Measurements from ENCODE around the gene HECTD3. TPM values are rescaled to one million over a fixed set of nuclear protein-coding genes. Genes with fewer than 3 reads are reported as not detected.

The HECTD3 gene
- total and polyA plus RNA-seq, 9 of the 15 experiments (the other 6 are each of a cell fraction or from before 2014, with no cell fraction given) = 6.3 to 50.8 (median 18.9) TPM

DNA sequence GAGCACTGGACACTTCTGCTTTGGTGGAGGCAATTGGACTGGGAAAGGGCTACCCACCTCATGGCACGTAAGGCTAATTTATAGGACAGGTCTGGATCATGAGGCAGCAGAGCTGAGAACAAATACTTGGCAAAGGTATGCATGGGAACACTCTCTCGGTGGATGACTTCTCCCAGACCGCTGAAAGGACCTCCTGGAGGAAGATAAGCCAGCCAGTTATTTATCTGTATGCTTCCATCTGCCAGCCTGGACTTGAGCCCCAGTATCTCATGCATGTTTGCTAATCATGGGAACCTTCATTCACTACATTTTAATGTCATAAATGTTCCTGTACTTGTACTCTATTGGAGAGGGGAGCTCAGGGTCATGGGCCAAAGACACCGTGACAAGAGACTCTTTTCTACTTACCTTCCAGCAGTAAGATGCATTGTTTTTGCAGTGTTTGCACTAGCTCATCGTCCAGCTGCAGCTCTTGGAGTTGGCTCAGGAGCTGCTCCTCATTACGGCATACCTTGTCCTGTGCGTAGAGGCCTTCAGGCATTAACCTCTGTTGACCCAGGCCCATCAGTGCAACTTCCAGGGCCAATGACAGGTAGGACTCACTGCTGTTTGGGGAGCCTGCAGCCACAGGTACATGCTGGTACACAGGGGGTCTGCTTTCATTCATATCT is 24.6 kb upstream of the HECTD3 start:
- no peaks in the 10 kb centered on the region for H3K79me2 ChIP-seq (ENCODE audit: control insufficient read depth, insufficient read depth, low read length)
- no peaks in the 10 kb centered on the region for H3K9me1 ChIP-seq (ENCODE audit: control insufficient read depth, insufficient read depth, low read length)
- WGBS (ENCODE audit: insufficient coverage, low coverage, missing lambda C conversion rate) = 4% methylated on average over 7 of the region's 7 CpGs
- 0 out of 2 replicates have a peak, but pooled peaks cover 4% of the 10 kb centered on the region for H4K20me1 ChIP-seq (replicated peaks; ENCODE audit: control insufficient read depth, insufficient read depth, low read length)
- H3K4me2 ChIP-seq (ENCODE audit: insufficient read depth, low read length) = peak overlapping the region; percentile 60
- H3K27me3 ChIP-seq (ENCODE audit: control insufficient read depth in 2 of 2, insufficient read depth in 2 of 2, low read length in 2 of 2) = peaks cover 0 to 4% of the 10 kb centered on the region in 2 experiments; a peak in 1 of 5 replicates
- H3K36me3 ChIP-seq (ENCODE audit: control insufficient read depth, insufficient read depth, low read length) = no peaks in the 10 kb centered on the region
- FAIRE-seq (peak; percentile 87), ATAC-seq (peak; percentile 63), DNase-seq (ENCODE audit: extremely low read depth in 1 of 4, low spot score in 3 of 4) (peak; percentile 49 to 85 (median 66))
- no peaks in the 10 kb centered on the region for H3K9me3 ChIP-seq (replicated peaks; ENCODE audit: control insufficient read depth, insufficient read depth, low read depth, low read length)
- intact Hi-C loops (cut with micrococcal nuclease) = no loop called here
- in situ Hi-C loops (cut with MboI) = no loop called here
- H2AFZ ChIP-seq (ENCODE audit: low read depth, low read length) = no peak overlapping the region
- H3K4me3 ChIP-seq = no peak overlapping the region
- H3K27ac ChIP-seq (ENCODE audit: extremely low read depth, low read depth, low read length) = no peak overlapping the region
- ChIA-PET CTCF (ENCODE audit: low intra/inter-chr PET ratio) (no interaction called here), POLR2A (interaction anchor here (0.6 to 2.4 kb wide), 7 partner anchors 14 to 300 kb away, joined by 3 to 20 read pairs (median 3); partner anchors contain the start of genes HECTD3 and UROD)
- H3K9ac ChIP-seq (ENCODE audit: insufficient read depth in 1 of 2, low read depth in 2 of 2, low read length in 2 of 2) = peak overlapping the region in 1 of 2 experiments; percentile 7; a peak in 1 of 4 replicates
- H3K4me1 ChIP-seq (replicated peaks in 1 of 2; ENCODE audit: control insufficient read depth in 2 of 2, insufficient read depth in 2 of 2, low read length in 2 of 2) = peaks cover 35 to 38% of the 10 kb centered on the region in 2 experiments
- BruUV-seq (replicated peaks) = no TSS peak
- TF ChIP-seq CBFA2T3 (IDR thresholded peaks at IDR 0.05) = peak; percentile 96
- TF ChIP-seq ZNF707 (CRISPR knock-in tag; conservative IDR thresholded peaks at IDR 0.05) = no peak
- TF ChIP-seq KLF16 (IDR thresholded peaks at IDR 0.05) = peak; percentile 89
- peak; percentile 66; the same call in 1 of the 2 replicates for TF ChIP-seq DMBX1 (CRISPR knock-in tag; IDR thresholded peaks at IDR 0.05; ENCODE audit: borderline replicate concordance)
- peak; percentile 89 for TF ChIP-seq POLR2AphosphoS5 (IDR thresholded peaks at IDR 0.05; ENCODE audit: control insufficient read depth, insufficient read depth, low read depth, low read length)
- TF ChIP-seq CC2D1A (IDR thresholded peaks at IDR 0.05) = peak; percentile 69; the same call in 1 of the 2 replicates
- TF ChIP-seq GATAD2A (IDR thresholded peaks at IDR 0.05) = peak; percentile 66; the same call in 1 of the 2 replicates
- peak in 1 of 2 experiments; percentile 81; a peak in 2 of 4 replicates for TF ChIP-seq TEAD1 (CRISPR knock-in tag; IDR thresholded peaks at IDR 0.05)
- TF ChIP-seq, protein P1, sequence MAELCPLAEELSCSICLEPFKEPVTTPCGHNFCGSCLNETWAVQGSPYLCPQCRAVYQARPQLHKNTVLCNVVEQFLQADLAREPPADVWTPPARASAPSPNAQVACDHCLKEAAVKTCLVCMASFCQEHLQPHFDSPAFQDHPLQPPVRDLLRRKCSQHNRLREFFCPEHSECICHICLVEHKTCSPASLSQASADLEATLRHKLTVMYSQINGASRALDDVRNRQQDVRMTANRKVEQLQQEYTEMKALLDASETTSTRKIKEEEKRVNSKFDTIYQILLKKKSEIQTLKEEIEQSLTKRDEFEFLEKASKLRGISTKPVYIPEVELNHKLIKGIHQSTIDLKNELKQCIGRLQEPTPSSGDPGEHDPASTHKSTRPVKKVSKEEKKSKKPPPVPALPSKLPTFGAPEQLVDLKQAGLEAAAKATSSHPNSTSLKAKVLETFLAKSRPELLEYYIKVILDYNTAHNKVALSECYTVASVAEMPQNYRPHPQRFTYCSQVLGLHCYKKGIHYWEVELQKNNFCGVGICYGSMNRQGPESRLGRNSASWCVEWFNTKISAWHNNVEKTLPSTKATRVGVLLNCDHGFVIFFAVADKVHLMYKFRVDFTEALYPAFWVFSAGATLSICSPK (IDR thresholded peaks at IDR 0.05; ENCODE audit: borderline replicate concordance) = no peak
- peak; percentile 77; the same call in 1 of the 2 replicates for TF ChIP-seq JUND (IDR thresholded peaks at IDR 0.05; ENCODE audit: borderline replicate concordance, low read depth, low read length)
- TF ChIP-seq JUND (tag; IDR thresholded peaks at IDR 0.05; ENCODE audit: borderline replicate concordance, low read depth, low read length) = peak; percentile 43; the same call in 1 of the 3 replicates
- TF ChIP-seq, protein P2, sequence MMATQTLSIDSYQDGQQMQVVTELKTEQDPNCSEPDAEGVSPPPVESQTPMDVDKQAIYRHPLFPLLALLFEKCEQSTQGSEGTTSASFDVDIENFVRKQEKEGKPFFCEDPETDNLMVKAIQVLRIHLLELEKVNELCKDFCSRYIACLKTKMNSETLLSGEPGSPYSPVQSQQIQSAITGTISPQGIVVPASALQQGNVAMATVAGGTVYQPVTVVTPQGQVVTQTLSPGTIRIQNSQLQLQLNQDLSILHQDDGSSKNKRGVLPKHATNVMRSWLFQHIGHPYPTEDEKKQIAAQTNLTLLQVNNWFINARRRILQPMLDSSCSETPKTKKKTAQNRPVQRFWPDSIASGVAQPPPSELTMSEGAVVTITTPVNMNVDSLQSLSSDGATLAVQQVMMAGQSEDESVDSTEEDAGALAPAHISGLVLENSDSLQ (IDR thresholded peaks at IDR 0.05) = peak; percentile 21; the same call in 1 of the 2 replicates
- peak; percentile 69 for TF ChIP-seq MTA1 (IDR thresholded peaks at IDR 0.05; ENCODE audit: borderline replicate concordance)
- TF ChIP-seq RCOR1 (IDR thresholded peaks at IDR 0.05; ENCODE audit: borderline replicate concordance in 1 of 2, low read depth in 2 of 2, low read length in 2 of 2) = peak; percentile 78 to 98; a peak in 3 of 4 replicates
- peak; percentile 98 for TF ChIP-seq ZNF12 (CRISPR knock-in tag; IDR thresholded peaks at IDR 0.05)
- TF ChIP-seq ARID3A (IDR thresholded peaks at IDR 0.05; ENCODE audit: borderline replicate concordance, low read depth, low read length) = peak; percentile 69; the same call in 1 of the 2 replicates
- peak; percentile 94 for TF ChIP-seq SMARCE1 (IDR thresholded peaks at IDR 0.05)
- peak; percentile 95 for TF ChIP-seq MTA2 (IDR thresholded peaks at IDR 0.05; ENCODE audit: low read depth)
- peak; percentile 63; the same call in 1 of the 2 replicates for TF ChIP-seq ESRRA (IDR thresholded peaks at IDR 0.05; ENCODE audit: borderline replicate concordance, low read depth)
